HL-60 (cell line): ENCODE measurements around the gene CAPN9.
"Not testable (repeated sequence)": the region's sequence is repeated elsewhere in the genome, so short reads cannot be mapped to it uniquely, and the experiment has no call there.

ENCODE experiments used
- DNase-seq, 2 experiments: peaks; one replicate each; pipeline ENCODE4 v3.0.0-alpha.2; 2010 to 2020; ENCODE audit warnings: low read depth in 1 of 2, low spot score in 1 of 2
- H3K27ac ChIP-seq: fragments of 250-450 bp; sonication (Bioruptor Pico); replicated peaks from 2 replicates; pipeline ENCODE4 v1.5.1; 2020; ENCODE audit warnings: mild to moderate bottlenecking, moderate library complexity
- H3K27me3 ChIP-seq: fragments of 250-450 bp; sonication (Bioruptor Pico); 2 replicates; pipeline ENCODE4 v1.5.1; 2021; ENCODE audit warnings: mild to moderate bottlenecking, moderate library complexity; ENCODE audit not compliant: insufficient read depth, poor library complexity, severe bottlenecking
- H3K4me3 ChIP-seq: replicated peaks from 2 replicates; pipeline ENCODE4 v1.5.1; 2011; ENCODE audit warnings: mild to moderate bottlenecking, control low read depth, low read length; ENCODE audit not compliant: insufficient read depth
- GABPA ChIP-seq: IDR thresholded peaks from 2 replicates; pipeline ENCODE4 v1.6.1; 2012; ENCODE audit warnings: low read depth
- POLR2AphosphoS5 ChIP-seq: IDR thresholded peaks from 2 replicates; pipeline ENCODE4 v1.6.1; 2012; ENCODE audit warnings: low read depth
- SPI1 ChIP-seq: IDR thresholded peaks from 2 replicates; pipeline ENCODE4 v1.6.1; 2012; ENCODE audit warnings: low read depth, mild to moderate bottlenecking, borderline replicate concordance
- TF ChIP-seq, protein P1 (sequence below): IDR thresholded peaks from 2 replicates; pipeline ENCODE4 v1.6.1; 2012; ENCODE audit warnings: low read depth; ENCODE audit not compliant: insufficient replicate concordance
- TF ChIP-seq, protein P2 (sequence below): IDR thresholded peaks from one replicate; pipeline ENCODE4 v1.5.1; 2011; ENCODE audit warnings: low read length, control low read depth, inconsistent platforms; ENCODE audit not compliant: insufficient read depth

Gene CAPN9

DNA sequence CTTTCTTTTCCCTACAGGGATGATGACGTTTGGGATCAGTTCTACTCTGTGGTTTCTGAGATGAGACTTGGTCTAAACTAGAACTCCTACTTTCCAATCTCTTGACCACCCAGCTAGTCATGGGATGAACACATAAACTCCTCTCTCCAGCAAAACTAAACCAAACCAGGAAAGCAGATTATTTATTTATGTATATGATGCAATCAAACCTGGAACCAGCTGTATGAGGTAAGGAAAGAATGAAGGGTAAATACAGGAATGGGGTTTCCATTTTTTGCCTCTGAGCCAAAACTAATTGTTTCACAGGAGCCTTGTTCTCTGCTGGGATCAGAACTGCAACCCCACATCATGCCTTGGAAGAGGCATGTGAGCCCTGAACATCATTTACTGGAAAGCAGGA, 29.9 kb upstream of the CAPN9 start:
- Histone ChIP-seq H3K27ac (no peak overlapping the region), H3K4me3 (no peak overlapping the region), H3K27me3 (no peaks in the 10 kb centered on the region)
- no peak for DNase-seq
- TF ChIP-seq POLR2AphosphoS5 (no peak), SPI1 (no peak), GABPA (no peak)
- TF ChIP-seq, protein P1, sequence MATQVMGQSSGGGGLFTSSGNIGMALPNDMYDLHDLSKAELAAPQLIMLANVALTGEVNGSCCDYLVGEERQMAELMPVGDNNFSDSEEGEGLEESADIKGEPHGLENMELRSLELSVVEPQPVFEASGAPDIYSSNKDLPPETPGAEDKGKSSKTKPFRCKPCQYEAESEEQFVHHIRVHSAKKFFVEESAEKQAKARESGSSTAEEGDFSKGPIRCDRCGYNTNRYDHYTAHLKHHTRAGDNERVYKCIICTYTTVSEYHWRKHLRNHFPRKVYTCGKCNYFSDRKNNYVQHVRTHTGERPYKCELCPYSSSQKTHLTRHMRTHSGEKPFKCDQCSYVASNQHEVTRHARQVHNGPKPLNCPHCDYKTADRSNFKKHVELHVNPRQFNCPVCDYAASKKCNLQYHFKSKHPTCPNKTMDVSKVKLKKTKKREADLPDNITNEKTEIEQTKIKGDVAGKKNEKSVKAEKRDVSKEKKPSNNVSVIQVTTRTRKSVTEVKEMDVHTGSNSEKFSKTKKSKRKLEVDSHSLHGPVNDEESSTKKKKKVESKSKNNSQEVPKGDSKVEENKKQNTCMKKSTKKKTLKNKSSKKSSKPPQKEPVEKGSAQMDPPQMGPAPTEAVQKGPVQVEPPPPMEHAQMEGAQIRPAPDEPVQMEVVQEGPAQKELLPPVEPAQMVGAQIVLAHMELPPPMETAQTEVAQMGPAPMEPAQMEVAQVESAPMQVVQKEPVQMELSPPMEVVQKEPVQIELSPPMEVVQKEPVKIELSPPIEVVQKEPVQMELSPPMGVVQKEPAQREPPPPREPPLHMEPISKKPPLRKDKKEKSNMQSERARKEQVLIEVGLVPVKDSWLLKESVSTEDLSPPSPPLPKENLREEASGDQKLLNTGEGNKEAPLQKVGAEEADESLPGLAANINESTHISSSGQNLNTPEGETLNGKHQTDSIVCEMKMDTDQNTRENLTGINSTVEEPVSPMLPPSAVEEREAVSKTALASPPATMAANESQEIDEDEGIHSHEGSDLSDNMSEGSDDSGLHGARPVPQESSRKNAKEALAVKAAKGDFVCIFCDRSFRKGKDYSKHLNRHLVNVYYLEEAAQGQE: no peak

DNA sequence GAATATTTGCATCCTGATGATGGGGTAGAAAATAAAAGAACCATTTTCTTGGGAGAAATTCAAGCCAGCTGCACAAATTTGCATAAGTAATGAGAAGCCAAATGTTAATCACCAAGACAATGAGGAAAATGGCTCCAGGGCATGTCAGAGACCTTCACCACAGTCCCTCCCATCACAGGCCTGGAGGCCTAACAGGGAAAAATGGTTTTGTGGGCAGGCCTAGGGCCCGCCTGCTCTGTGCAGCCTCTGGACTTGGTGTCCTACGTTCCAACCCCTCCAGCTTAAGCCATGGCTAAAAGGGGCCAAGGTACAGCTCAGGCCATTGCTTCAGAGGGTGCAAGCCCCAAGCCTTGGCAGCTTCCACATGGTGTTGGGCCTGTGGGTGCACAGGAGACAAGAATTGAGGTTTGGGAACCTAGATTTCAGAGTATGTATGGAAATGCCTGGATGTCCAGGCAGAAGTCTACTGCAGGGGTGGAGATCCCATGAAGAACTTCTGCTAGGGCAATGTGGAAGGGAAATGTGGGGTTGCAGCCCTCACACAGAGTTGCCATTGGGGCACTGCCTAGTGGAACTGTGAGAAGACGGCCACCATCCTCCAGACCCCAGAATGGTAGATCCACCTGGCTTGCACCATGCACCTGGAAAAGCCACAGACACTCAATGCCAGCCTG, 25.2 kb upstream of the CAPN9 start:
- H3K4me3 ChIP-seq, H3K27ac ChIP-seq, DNase-seq, H3K27me3 ChIP-seq: not testable (repeated sequence)

DNA sequence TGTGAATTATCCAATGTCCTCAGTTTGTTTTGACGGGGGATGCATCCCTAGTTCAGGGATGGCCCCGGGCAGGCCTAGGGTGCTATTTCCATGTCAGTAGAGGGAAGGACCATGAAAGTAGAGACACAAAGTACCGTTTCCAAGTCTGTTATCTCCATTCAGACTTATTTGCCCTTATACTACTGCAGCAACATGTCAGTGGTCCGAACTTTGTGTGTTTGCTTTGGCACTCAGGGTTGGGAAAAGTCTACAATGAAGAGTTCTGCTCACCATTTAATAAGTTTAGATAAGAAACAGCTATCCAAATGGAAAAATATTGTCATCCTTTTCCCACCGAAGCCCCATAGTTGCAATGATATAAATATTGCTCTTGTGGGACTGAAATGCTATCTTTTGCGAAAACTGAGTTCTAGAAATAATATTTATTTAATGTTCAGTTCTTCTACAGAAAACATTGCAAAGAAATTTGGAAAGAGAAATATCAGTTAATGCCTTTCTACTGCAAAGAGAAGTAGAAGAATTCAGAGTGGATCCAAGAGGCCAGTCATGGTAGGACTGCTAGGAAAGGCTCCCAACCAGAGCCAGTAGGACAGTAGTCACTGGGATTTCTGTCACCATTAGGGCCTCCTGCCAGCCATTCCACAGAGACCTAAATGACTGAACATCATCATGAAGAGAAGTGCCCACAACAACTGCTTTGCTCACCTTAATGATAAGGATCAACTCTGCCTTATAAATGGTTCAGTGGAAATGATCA, 21.8 kb upstream of the CAPN9 start:
- no peaks in the 10 kb centered on the region for H3K27me3 ChIP-seq
- TF ChIP-seq, protein P1: no peak
- TF ChIP-seq GABPA (no peak), POLR2AphosphoS5 (no peak), SPI1 (no peak)
- TF ChIP-seq, protein P2, sequence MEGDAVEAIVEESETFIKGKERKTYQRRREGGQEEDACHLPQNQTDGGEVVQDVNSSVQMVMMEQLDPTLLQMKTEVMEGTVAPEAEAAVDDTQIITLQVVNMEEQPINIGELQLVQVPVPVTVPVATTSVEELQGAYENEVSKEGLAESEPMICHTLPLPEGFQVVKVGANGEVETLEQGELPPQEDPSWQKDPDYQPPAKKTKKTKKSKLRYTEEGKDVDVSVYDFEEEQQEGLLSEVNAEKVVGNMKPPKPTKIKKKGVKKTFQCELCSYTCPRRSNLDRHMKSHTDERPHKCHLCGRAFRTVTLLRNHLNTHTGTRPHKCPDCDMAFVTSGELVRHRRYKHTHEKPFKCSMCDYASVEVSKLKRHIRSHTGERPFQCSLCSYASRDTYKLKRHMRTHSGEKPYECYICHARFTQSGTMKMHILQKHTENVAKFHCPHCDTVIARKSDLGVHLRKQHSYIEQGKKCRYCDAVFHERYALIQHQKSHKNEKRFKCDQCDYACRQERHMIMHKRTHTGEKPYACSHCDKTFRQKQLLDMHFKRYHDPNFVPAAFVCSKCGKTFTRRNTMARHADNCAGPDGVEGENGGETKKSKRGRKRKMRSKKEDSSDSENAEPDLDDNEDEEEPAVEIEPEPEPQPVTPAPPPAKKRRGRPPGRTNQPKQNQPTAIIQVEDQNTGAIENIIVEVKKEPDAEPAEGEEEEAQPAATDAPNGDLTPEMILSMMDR: no peak
- no peak overlapping the region for H3K4me3 ChIP-seq
- no peak overlapping the region for H3K27ac ChIP-seq
- no peak for DNase-seq

DNA sequence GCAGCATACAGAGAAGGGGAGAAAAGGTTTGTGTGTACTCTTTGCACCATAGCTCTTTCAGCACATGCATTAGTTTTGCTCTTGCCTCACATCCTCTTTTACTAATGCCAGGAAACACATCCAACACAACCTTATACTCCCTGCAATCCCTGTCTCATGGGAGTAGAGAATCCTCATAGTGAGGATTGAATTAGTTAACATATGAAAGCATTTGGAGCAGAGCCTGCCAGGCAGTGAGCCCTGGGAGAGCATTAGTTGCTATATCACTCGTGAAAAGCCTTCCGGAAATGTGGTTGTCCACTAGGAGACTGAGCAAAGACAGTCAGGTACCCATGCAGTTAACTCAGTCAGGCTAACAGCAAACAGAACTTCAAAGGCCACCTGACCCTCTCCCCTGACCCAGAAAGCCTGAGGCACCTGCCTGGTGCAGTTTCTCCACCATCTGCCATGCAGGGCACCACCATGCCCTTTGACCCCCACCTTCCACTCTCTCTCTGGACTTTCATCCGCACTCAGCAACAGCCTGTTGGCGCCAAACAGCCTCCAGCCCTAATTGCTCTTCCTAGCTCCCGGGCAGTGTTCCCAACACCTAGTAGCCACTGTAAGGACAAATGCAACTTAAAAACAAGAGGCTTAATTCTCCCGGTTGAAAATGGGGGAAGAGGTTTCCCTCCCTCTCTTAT, 18.3 kb upstream of the CAPN9 start:
- DNase-seq: no peak
- Histone ChIP-seq H3K4me3 (no peak overlapping the region), H3K27ac (no peak overlapping the region), H3K27me3 (no peaks in the 10 kb centered on the region)
- no peak for TF ChIP-seq SPI1
- no peak for TF ChIP-seq POLR2AphosphoS5
- TF ChIP-seq, protein P2: no peak
- TF ChIP-seq, protein P1: no peak
- TF ChIP-seq GABPA: no peak
